DND-41 (cell line): ENCODE results near the gene SLC16A10.

Experiments used
- CTCF ChIP-seq: IDR thresholded peaks from 2 replicates; pipeline ENCODE4 v1.5.1; 2012; ENCODE audit warnings: borderline replicate concordance, low read length, moderate library complexity, mild to moderate bottlenecking; ENCODE audit not compliant: poor library complexity, severe bottlenecking; ENCODE audit errors: extremely low read depth
- EZH2 ChIP-seq: IDR thresholded peaks from 3 replicates; pipeline ENCODE4 v1.6.1; 2012; ENCODE audit warnings: borderline replicate concordance, low read depth, mild to moderate bottlenecking, moderate library complexity, low read length, inconsistent platforms; ENCODE audit not compliant: severe bottlenecking

GRCh38 chr6:111277819-111278218 is 190.5 kb downstream of the SLC16A10 start:
- TF ChIP-seq CTCF (no peak), EZH2 (no peak)
